ENCODE data around the gene TMEM168.

- TF ChIP-seq POLR2A (IDR thresholded peaks at IDR 0.05) (no peak), CTCF (IDR thresholded peaks at IDR 0.05) (no peak)
Measured at GRCh38 chr7:112784603-112785002, 5.6 kb downstream of the TMEM168 start.

Data from thyroid gland (tissue), 4 donors.